NCI-H2107 treated with DMSO at 0.1 percent for 48 hours (cell line): Measurements from ENCODE around the gene UQCR11.
A peak's percentile ranks its signal among the peaks of the same experiment; 100 is the strongest.
"Not testable (repeated sequence)": the region's sequence is repeated elsewhere in the genome, so short reads cannot be mapped to it uniquely, and the experiment has no call there.

Experiments
- DNase-seq: peaks from one replicate; lab custom pipeline; 2025; ENCODE audit not compliant: unreplicated experiment; lab: John Stamatoyannopoulos, UW

The UQCR11 gene

GRCh38 chr19:1605236-1606137 lies at the start of gene UQCR11:
UQCR11 (minus strand) TSS chr19:1605462; CDS start chr19:1605409, 53 bp downstream.
- peak; percentile 92 for DNase-seq

GRCh38 chr19:1654178-1654792 lies 49.0 kb upstream of the UQCR11 start:
- no peak for DNase-seq

GRCh38 chr19:1653300-1653628 lies 48.0 kb upstream of the UQCR11 start:
- DNase-seq: no peak

GRCh38 chr19:1652471-1653299 lies 47.4 kb upstream of the UQCR11 start, which contains the start of gene TCF3:
TCF3 (minus strand) TSS chr19:1652615; CDS start chr19:1650248, 2,367 bp downstream.
- DNase-seq: peak; percentile 94

- no peak for DNase-seq
These were observed 46.5 kb upstream of the UQCR11 start for GRCh38 chr19:1651568-1652291.

- no peak for DNase-seq
These were observed 45.6 kb upstream of the UQCR11 start for GRCh38 chr19:1650650-1651567.

GRCh38 chr19:1649706-1650649 lies 44.7 kb upstream of the UQCR11 start:
- peak; percentile 23 for DNase-seq

- DNase-seq: no peak
These were observed 43.8 kb upstream of the UQCR11 start for GRCh38 chr19:1648920-1649541.

GRCh38 chr19:1648459-1648849 lies 43.2 kb upstream of the UQCR11 start:
- DNase-seq: no peak

- DNase-seq: no peak
These were observed 42.5 kb upstream of the UQCR11 start for GRCh38 chr19:1647501-1648458.

GRCh38 chr19:1646659-1647453 lies 41.6 kb upstream of the UQCR11 start:
- DNase-seq: no peak

GRCh38 chr19:1646149-1646548 lies 40.9 kb upstream of the UQCR11 start:
- DNase-seq: no peak

GRCh38 chr19:1645299-1645698 lies 40.0 kb upstream of the UQCR11 start:
- no peak for DNase-seq

GRCh38 chr19:1644070-1644469 lies 38.8 kb upstream of the UQCR11 start:
- DNase-seq: no peak

GRCh38 chr19:1640893-1641448 lies 35.7 kb upstream of the UQCR11 start:
- DNase-seq: not testable (repeated sequence)
